ENCODE results near the gene ATG7.

- TF ChIP-seq MYC (IDR thresholded peaks at IDR 0.05; ENCODE audit: borderline replicate concordance, low read length) (no peak), CEBPB (IDR thresholded peaks at IDR 0.05) (no peak), CTCF (IDR thresholded peaks at IDR 0.05) (no peak), MAFK (IDR thresholded peaks at IDR 0.05; ENCODE audit: partially characterized antibody) (no peak), BHLHE40 (IDR thresholded peaks at IDR 0.05; ENCODE audit: low read depth, low read length) (no peak), ZFP36 (IDR thresholded peaks at IDR 0.05; ENCODE audit: borderline replicate concordance, partially characterized antibody) (no peak), HDAC2 (IDR thresholded peaks at IDR 0.05) (no peak), POLR2A (IDR thresholded peaks at IDR 0.05; ENCODE audit: low read length) (no peak)
- TF ChIP-seq, protein P1, sequence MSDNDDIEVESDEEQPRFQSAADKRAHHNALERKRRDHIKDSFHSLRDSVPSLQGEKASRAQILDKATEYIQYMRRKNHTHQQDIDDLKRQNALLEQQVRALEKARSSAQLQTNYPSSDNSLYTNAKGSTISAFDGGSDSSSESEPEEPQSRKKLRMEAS (IDR thresholded peaks at IDR 0.05), result no peak
- TF ChIP-seq, protein P2, sequence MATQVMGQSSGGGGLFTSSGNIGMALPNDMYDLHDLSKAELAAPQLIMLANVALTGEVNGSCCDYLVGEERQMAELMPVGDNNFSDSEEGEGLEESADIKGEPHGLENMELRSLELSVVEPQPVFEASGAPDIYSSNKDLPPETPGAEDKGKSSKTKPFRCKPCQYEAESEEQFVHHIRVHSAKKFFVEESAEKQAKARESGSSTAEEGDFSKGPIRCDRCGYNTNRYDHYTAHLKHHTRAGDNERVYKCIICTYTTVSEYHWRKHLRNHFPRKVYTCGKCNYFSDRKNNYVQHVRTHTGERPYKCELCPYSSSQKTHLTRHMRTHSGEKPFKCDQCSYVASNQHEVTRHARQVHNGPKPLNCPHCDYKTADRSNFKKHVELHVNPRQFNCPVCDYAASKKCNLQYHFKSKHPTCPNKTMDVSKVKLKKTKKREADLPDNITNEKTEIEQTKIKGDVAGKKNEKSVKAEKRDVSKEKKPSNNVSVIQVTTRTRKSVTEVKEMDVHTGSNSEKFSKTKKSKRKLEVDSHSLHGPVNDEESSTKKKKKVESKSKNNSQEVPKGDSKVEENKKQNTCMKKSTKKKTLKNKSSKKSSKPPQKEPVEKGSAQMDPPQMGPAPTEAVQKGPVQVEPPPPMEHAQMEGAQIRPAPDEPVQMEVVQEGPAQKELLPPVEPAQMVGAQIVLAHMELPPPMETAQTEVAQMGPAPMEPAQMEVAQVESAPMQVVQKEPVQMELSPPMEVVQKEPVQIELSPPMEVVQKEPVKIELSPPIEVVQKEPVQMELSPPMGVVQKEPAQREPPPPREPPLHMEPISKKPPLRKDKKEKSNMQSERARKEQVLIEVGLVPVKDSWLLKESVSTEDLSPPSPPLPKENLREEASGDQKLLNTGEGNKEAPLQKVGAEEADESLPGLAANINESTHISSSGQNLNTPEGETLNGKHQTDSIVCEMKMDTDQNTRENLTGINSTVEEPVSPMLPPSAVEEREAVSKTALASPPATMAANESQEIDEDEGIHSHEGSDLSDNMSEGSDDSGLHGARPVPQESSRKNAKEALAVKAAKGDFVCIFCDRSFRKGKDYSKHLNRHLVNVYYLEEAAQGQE (IDR thresholded peaks at IDR 0.05), result no peak
Measured at GRCh38 chr3:11457135-11457534, 184.9 kb downstream of the ATG7 start.

Measured in A549 (cell line).